ENCODE measurements around the gene CCSAP. TPM values are rescaled to one million over a fixed set of nuclear protein-coding genes. Genes with fewer than 3 reads are reported as not detected.

CCSAP gene
- total and polyA plus RNA-seq, 2 of the 13 experiments (the other 11 are each of a cell fraction or from before 2014, with no cell fraction given) = 3.7 to 9.0 TPM

DNA sequence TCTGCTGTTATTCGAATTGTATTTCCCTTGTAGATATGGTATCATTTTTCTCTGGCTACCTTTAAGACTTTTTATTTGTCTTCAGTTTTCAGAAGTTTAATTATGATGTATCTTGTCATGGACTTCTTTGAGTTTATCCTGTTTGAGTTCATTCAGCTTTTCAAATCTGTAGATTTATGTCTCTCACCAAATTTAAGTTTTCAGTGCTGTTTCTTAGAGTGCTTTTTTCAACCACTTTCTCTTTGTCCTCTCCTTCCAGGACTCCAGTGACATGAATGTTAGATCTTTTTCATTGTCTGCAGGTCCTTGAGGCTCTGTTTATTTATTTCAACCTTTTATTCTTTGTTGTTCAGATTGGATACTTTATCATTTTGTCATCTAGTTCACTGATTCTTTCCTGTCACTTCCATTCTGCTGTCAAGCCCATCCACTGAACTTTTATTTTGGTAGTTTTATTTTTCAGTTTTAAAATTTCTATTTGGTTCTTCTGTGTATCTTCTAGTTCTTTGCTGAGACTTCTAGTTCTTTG lies 60.5 kb downstream of the CCSAP start:
- POLR2A ChIA-PET = no interaction called here
- H4K20me1 ChIP-seq (ENCODE audit: insufficient read depth, low read length) = peaks cover 62% of the 10 kb centered on the region
- H3K4me2 ChIP-seq (ENCODE audit: low read depth, low read length) = no peak overlapping the region
- no peak for DNase-seq (ENCODE audit: low spot score)
- H3K36me3 ChIP-seq (replicated peaks in 1 of 2; ENCODE audit: control insufficient read depth in 1 of 2, insufficient read depth in 2 of 2, low read length in 2 of 2) = peaks cover 0 to 15% of the 10 kb centered on the region in 2 experiments; a peak in 3 of 5 replicates
- H3K27me3 ChIP-seq (ENCODE audit: control insufficient read depth in 1 of 2, insufficient read depth in 2 of 2, low read length in 2 of 2) = no peaks in the 10 kb centered on the region
- H3K4me3 ChIP-seq (replicated peaks in 1 of 3; ENCODE audit: insufficient read depth in 1 of 3, low read depth in 2 of 3, low read length in 3 of 3) = no peak overlapping the region
- peaks cover 92% of the 10 kb centered on the region for H3K4me1 ChIP-seq (ENCODE audit: insufficient read depth, low read length)
- no peak for ATAC-seq
- H2AFZ ChIP-seq (ENCODE audit: low read length) = no peak overlapping the region
- no TSS peak for BruUV-seq (replicated peaks)
- H3K79me2 ChIP-seq (ENCODE audit: insufficient read depth, low read length) = peaks cover 99% of the 10 kb centered on the region
- in situ Hi-C loops (cut with HindIII; ENCODE audit: extremely low pct_ligation_motif_present, low pct_unique_long_range_greater_than_20kb) (no loop called here), intact Hi-C loops (cut with micrococcal nuclease; ENCODE audit: unreplicated experiment) (no loop called here)
- CTCF ChIA-PET (ENCODE audit: low intra/inter-chr PET ratio, low total read pairs) = no interaction called here
- no peaks in the 10 kb centered on the region for H3K9me3 ChIP-seq (ENCODE audit: low read length)
- no peak for FAIRE-seq
- no peak overlapping the region for H3K9ac ChIP-seq (ENCODE audit: insufficient read depth, low read depth, low read length)
- WGBS (ENCODE audit: low lambda C conversion rate) = 84% methylated on average over 1 of the region's 1 CpG
- H3K27ac ChIP-seq (ENCODE audit: extremely low read length, insufficient read depth, low read length) = no peak overlapping the region
- TF ChIP-seq YEATS2 (CRISPR knock-in tag; IDR thresholded peaks at IDR 0.05; ENCODE audit: borderline replicate concordance) (no peak), ZNF468 (CRISPR knock-in tag; IDR thresholded peaks at IDR 0.05) (no peak), ZNF674 (CRISPR knock-in tag; IDR thresholded peaks at IDR 0.05; ENCODE audit: low read depth) (no peak), ZNF224 (CRISPR knock-in tag; IDR thresholded peaks at IDR 0.05) (no peak), PLSCR1 (CRISPR knock-in tag; IDR thresholded peaks at IDR 0.05; ENCODE audit: borderline replicate concordance) (no peak), ZNF792 (CRISPR knock-in tag; IDR thresholded peaks at IDR 0.05) (no peak), REST (IDR thresholded peaks at IDR 0.05; ENCODE audit: borderline replicate concordance in 1 of 2, low read depth in 1 of 2, low read length in 2 of 2) (no peak), CCAR2 (optimal IDR thresholded peaks at IDR 0.05; ENCODE audit: low read depth, low read length) (no peak), DMAP1 (CRISPR knock-in tag; IDR thresholded peaks at IDR 0.05) (no peak)
- TF ChIP-seq, protein P1, sequence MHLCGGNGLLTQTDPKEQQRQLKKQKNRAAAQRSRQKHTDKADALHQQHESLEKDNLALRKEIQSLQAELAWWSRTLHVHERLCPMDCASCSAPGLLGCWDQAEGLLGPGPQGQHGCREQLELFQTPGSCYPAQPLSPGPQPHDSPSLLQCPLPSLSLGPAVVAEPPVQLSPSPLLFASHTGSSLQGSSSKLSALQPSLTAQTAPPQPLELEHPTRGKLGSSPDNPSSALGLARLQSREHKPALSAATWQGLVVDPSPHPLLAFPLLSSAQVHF (CRISPR knock-in tag; IDR thresholded peaks at IDR 0.05) = no peak
- TF ChIP-seq, protein P2, sequence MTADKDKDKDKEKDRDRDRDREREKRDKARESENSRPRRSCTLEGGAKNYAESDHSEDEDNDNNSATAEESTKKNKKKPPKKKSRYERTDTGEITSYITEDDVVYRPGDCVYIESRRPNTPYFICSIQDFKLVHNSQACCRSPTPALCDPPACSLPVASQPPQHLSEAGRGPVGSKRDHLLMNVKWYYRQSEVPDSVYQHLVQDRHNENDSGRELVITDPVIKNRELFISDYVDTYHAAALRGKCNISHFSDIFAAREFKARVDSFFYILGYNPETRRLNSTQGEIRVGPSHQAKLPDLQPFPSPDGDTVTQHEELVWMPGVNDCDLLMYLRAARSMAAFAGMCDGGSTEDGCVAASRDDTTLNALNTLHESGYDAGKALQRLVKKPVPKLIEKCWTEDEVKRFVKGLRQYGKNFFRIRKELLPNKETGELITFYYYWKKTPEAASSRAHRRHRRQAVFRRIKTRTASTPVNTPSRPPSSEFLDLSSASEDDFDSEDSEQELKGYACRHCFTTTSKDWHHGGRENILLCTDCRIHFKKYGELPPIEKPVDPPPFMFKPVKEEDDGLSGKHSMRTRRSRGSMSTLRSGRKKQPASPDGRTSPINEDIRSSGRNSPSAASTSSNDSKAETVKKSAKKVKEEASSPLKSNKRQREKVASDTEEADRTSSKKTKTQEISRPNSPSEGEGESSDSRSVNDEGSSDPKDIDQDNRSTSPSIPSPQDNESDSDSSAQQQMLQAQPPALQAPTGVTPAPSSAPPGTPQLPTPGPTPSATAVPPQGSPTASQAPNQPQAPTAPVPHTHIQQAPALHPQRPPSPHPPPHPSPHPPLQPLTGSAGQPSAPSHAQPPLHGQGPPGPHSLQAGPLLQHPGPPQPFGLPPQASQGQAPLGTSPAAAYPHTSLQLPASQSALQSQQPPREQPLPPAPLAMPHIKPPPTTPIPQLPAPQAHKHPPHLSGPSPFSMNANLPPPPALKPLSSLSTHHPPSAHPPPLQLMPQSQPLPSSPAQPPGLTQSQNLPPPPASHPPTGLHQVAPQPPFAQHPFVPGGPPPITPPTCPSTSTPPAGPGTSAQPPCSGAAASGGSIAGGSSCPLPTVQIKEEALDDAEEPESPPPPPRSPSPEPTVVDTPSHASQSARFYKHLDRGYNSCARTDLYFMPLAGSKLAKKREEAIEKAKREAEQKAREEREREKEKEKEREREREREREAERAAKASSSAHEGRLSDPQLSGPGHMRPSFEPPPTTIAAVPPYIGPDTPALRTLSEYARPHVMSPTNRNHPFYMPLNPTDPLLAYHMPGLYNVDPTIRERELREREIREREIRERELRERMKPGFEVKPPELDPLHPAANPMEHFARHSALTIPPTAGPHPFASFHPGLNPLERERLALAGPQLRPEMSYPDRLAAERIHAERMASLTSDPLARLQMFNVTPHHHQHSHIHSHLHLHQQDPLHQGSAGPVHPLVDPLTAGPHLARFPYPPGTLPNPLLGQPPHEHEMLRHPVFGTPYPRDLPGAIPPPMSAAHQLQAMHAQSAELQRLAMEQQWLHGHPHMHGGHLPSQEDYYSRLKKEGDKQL (CRISPR knock-in tag; IDR thresholded peaks at IDR 0.05; ENCODE audit: low read depth) = no peak
- TF ChIP-seq, protein P3, sequence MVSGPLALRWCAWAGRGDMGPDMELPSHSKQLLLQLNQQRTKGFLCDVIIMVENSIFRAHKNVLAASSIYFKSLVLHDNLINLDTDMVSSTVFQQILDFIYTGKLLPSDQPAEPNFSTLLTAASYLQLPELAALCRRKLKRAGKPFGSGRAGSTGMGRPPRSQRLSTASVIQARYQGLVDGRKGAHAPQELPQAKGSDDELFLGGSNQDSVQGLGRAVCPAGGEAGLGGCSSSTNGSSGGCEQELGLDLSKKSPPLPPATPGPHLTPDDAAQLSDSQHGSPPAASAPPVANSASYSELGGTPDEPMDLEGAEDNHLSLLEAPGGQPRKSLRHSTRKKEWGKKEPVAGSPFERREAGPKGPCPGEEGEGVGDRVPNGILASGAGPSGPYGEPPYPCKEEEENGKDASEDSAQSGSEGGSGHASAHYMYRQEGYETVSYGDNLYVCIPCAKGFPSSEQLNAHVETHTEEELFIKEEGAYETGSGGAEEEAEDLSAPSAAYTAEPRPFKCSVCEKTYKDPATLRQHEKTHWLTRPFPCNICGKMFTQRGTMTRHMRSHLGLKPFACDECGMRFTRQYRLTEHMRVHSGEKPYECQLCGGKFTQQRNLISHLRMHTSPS (CRISPR knock-in tag; IDR thresholded peaks at IDR 0.05; ENCODE audit: low read depth) = no peak
